Esophagus squamous epithelium (tissue), 5 donors: ENCODE measurements around the gene TM4SF1. TPM values are rescaled to one million over a fixed set of nuclear protein-coding genes. Genes with fewer than 3 reads are reported as not detected.

Source experiments
- DNase-seq: peaks from one replicate; lab custom pipeline; 2025; lab: John Stamatoyannopoulos, UW
- H3K27ac ChIP-seq, 4 donors: fragments of 200-600 bp; sonication (generic); one replicate each; pipeline ENCODE4 v1.5.1; 2016 to 2019; ENCODE audit warnings: mild to moderate bottlenecking in 1 of 4
- H3K27me3 ChIP-seq, 4 donors: fragments of 200-600 bp; sonication (generic); 1 replicate in 3 of 4; 2 replicates in 1 of 4; pipeline versions ENCODE4 v1.5.1 to v1.6.0; 2017 to 2021; ENCODE audit warnings: antibody characterized with exemption in 1 of 4
- H3K36me3 ChIP-seq, 3 donors: fragments of 200-600 bp; sonication (generic); one replicate each; pipeline ENCODE4 v1.5.1; 2016 to 2019
- H3K4me1 ChIP-seq, 3 donors: fragments of 200-600 bp; sonication (generic); one replicate each; pipeline ENCODE4 v1.5.1; 2017 to 2019
- H3K4me3 ChIP-seq, 4 donors: fragments of 200-600 bp; sonication (generic); 1 replicate in 3 of 4; 2 replicates in 1 of 4; pipeline ENCODE4 v1.5.1; 2016 to 2019; ENCODE audit warnings: mild to moderate bottlenecking in 2 of 4, moderate library complexity in 1 of 4
- H3K9me3 ChIP-seq, 3 donors: fragments of 200-600 bp; sonication (generic); one replicate each; pipeline ENCODE4 v1.5.1; 2016 to 2019
- CTCF ChIP-seq, 6 experiments: fragments of 450-650 bp in 4 of 6; fragments of 200-600 bp in 2 of 6; sonication (generic) in 2 of 6; IDR thresholded peaks; one replicate each; pipeline ENCODE4 v1.5.1; 2016 to 2019; ENCODE audit warnings: antibody characterized with exemption in 6 of 6, mild to moderate bottlenecking in 4 of 6, moderate library complexity in 4 of 6
- POLR2A ChIP-seq, 4 donors: fragments of 450-650 bp; IDR thresholded peaks; one replicate each; pipeline ENCODE4 v1.6.1; 2017; ENCODE audit warnings: antibody characterized with exemption in 4 of 4, mild to moderate bottlenecking in 4 of 4, moderate library complexity in 3 of 4
- WGBS, 2 donors: methylation state at CpG; one replicate each; pipeline ENCODE4 v1.1.5; 2018; 5-methylcytosine and 5-hydroxymethylcytosine counted together
- intact Hi-C: fragments of 100-400 bp; cut with DNase I; formaldehyde crosslinking; loops from one replicate; pipeline ENCODE4 v1.15.0; 2022
- total RNA-seq, 4 donors: library from RNA; depleted of rRNA; stranded (reverse); fragments of >200 nt; gene quantifications; one replicate each; pipeline ENCODE4 v1.1.0, GENCODE V29; 2016
- donor health status: DM: yes; HTN: yes; CAD: no.

TM4SF1 gene
- total RNA-seq, 4 donors from 2014 or later = 153 to 290 (median 169) TPM

GRCh38 chr3:149390772-149391212 lies 13.3 kb upstream of the TM4SF1 start:
- no peak for DNase-seq
- H3K27me3 ChIP-seq = no peaks in the 10 kb centered on the region
- no peak overlapping the region for H3K4me3 ChIP-seq
- peaks cover 15 to 83% (median 26%) of the 10 kb centered on the region in 3 donors for H3K4me1 ChIP-seq
- intact Hi-C loops = loop anchor here (5.0 kb wide), 1 partner anchor 87 kb away; no protein-coding TSS in a partner anchor
- H3K36me3 ChIP-seq = no peaks in the 10 kb centered on the region
- WGBS, 2 donors = 100% methylated on average over 1 of the region's 6 CpGs; no CpG with 5 or more reads in 1 of the 2 donors
- H3K27ac ChIP-seq = peak overlapping the region; percentile 60 to 94 (median 78)
- no peak for TF ChIP-seq POLR2A (IDR thresholded peaks at IDR 0.05)
- TF ChIP-seq CTCF (IDR thresholded peaks at IDR 0.05) = no peak
- no peaks in the 10 kb centered on the region for H3K9me3 ChIP-seq

- Histone ChIP-seq H3K27ac (peak overlapping the region in 2 of 4 donors; percentile 90 to 94), H3K9me3 (no peaks in the 10 kb centered on the region), H3K36me3 (no peaks in the 10 kb centered on the region), H3K27me3 (no peaks in the 10 kb centered on the region), H3K4me3 (no peak overlapping the region), H3K4me1 (peaks cover 17 to 83% (median 26%) of the 10 kb centered on the region in 3 donors)
- WGBS, 2 donors = 81 to 85% methylated on average over 2 of the region's 2 CpGs
- DNase-seq = no peak
- no peak for TF ChIP-seq POLR2A (IDR thresholded peaks at IDR 0.05)
- no peak for TF ChIP-seq CTCF (IDR thresholded peaks at IDR 0.05)
- intact Hi-C loops = loop anchor here (5.0 kb wide), 1 partner anchor 87 kb away; no protein-coding TSS in a partner anchor
These were observed 12.8 kb upstream of the TM4SF1 start for GRCh38 chr3:149390294-149390693.

GRCh38 chr3:149388531-149389417 lies 11.3 kb upstream of the TM4SF1 start:
- Histone ChIP-seq H3K27ac (peak overlapping the region; percentile 90 to 95 (median 92)), H3K36me3 (no peaks in the 10 kb centered on the region), H3K4me1 (peaks cover 22 to 83% (median 22%) of the 10 kb centered on the region in 3 donors), H3K9me3 (no peaks in the 10 kb centered on the region), H3K27me3 (no peaks in the 10 kb centered on the region), H3K4me3 (no peak overlapping the region)
- intact Hi-C loops = no loop called here
- TF ChIP-seq CTCF (IDR thresholded peaks at IDR 0.05) = no peak
- no peak for TF ChIP-seq POLR2A (IDR thresholded peaks at IDR 0.05)
- 81 to 86% methylated on average over 3 of the region's 3 CpGs for WGBS, 2 donors
- no peak for DNase-seq

GRCh38 chr3:149388001-149388440 lies 10.6 kb upstream of the TM4SF1 start:
- DNase-seq = no peak
- TF ChIP-seq CTCF (IDR thresholded peaks at IDR 0.05) (no peak), POLR2A (IDR thresholded peaks at IDR 0.05) (no peak)
- Histone ChIP-seq H3K27me3 (no peaks in the 10 kb centered on the region), H3K36me3 (no peaks in the 10 kb centered on the region), H3K4me1 (peaks cover 22 to 79% (median 22%) of the 10 kb centered on the region in 3 donors), H3K4me3 (no peak overlapping the region), H3K27ac (peak overlapping the region; percentile 90 to 95 (median 92)), H3K9me3 (no peaks in the 10 kb centered on the region)
- intact Hi-C loops = no loop called here
- 61 to 74% methylated on average over 8 of the region's 8 CpGs for WGBS, 2 donors

- TF ChIP-seq CTCF (IDR thresholded peaks at IDR 0.05) (no peak), POLR2A (IDR thresholded peaks at IDR 0.05) (no peak)
- H3K27ac ChIP-seq = peak overlapping the region; percentile 90 to 95 (median 92)
- 7 to 33% methylated on average over 1 of the region's 1 CpG for WGBS, 2 donors
- H3K4me3 ChIP-seq = no peak overlapping the region
- H3K9me3 ChIP-seq = no peaks in the 10 kb centered on the region
- DNase-seq = no peak
- no peaks in the 10 kb centered on the region for H3K36me3 ChIP-seq
- H3K4me1 ChIP-seq = peaks cover 22 to 96% (median 22%) of the 10 kb centered on the region in 3 donors
- intact Hi-C loops = no loop called here
- no peaks in the 10 kb centered on the region for H3K27me3 ChIP-seq
These were observed 8.8 kb upstream of the TM4SF1 start for GRCh38 chr3:149386299-149386606.
